CD4-positive, alpha-beta T cell treated with Interleukin-12 subunit alpha and Interleukin-12 subunit beta, for 1 hour (primary cell): Measurements from ENCODE around the gene LAYN.

ENCODE experiments used
- DNase-seq: peaks from one replicate; pipeline ENCODE4 v3.0.0-alpha.2; 2020

LAYN gene

DNA sequence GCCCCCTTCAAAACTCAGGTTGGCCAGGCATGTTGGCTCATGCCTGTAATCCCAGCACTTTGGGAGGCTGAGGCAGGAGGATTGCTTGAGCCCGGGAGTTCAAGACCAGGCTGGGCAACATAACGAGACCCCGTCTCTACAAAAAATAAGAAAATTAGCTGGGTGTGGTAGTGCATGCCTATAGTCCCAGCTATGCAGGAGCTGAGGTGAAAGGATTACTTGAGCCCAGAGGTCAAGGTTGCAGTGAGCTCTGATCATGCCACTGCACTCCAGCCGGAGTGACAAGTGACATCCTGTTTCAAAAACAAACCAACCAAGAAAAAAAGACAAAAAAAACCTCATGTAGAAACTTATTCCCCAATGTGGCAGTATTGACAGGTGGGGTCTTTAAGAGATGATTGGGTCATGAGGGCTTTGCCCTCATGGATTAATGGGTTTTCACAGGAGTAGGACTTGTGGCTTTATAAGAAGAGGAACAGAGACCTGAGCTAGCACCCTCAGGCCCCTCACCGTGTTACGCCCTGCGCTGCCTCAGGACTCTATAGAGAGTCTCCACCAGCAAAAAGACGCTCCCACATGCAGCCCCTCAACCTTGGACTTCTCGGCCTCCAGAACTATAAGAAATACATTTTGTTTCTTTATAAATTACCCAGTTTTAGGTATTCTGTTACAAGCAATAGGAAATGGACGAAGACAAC, 22.3 kb downstream of the LAYN start:
- DNase-seq: no peak

- peak; percentile 69 for DNase-seq
These were observed 24.7 kb downstream of the LAYN start for GRCh38 chr11:111565114-111565720.

GRCh38 chr11:111566324-111566723, 25.8 kb downstream of the LAYN start:
- no peak for DNase-seq

- no peak for DNase-seq
These were observed 29.0 kb downstream of the LAYN start for GRCh38 chr11:111569476-111569875.

DNA sequence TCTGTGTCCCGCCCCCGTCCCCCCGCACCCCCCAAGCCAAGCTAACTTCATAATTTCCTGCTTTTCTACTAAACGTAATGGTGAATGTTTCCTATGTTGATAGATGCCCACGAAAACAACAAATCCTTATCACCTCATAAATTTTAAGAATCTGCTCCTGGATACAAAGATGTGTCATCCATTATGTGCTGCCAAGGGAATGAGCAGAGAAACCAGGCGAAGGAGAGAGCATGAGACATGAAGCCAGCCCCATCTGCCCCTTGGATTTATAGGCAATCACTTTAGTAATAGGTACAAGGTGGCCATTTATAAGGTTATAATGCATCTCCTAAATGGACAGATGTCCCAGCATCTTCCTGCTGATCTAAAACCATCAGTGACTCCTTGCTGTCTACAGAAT, 30.3 kb downstream of the LAYN start:
- no peak for DNase-seq

DNA sequence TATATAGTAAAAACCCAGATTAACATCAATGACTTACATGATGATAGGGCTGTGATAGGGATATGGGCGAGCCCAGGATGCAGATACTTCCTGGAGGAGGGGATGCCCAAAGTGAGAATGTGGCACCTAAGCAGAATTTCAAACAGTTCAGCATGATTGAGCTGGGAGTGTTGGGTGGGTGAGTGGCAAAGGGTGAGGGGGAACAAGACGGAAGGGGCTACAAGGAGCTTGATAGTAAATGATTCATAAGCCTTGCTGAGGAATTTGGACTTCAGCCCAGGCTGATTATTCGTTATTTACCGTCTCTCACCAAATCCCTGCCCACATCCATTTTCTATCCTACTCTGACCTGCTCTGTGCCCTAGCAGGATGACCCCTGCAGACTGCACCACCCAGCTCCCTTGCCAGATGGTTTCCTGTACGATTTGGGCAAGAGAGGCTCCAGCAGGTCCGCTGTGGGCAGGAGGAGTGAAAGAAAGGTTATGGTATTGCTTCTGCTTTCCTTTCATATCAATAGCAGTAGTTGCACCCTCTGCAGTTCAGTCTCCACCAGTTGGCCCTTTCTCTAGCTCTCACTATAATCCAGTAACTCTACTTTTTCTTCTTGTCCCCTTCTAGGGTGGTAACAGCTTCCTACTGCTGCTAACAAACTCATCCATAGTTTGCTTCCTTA, 31.4 kb downstream of the LAYN start:
- DNase-seq: no peak

- DNase-seq: no peak
These were observed 32.1 kb downstream of the LAYN start for GRCh38 chr11:111572581-111572980.

- no peak for DNase-seq
These were observed 33.3 kb downstream of the LAYN start for GRCh38 chr11:111573821-111574249.

DNA sequence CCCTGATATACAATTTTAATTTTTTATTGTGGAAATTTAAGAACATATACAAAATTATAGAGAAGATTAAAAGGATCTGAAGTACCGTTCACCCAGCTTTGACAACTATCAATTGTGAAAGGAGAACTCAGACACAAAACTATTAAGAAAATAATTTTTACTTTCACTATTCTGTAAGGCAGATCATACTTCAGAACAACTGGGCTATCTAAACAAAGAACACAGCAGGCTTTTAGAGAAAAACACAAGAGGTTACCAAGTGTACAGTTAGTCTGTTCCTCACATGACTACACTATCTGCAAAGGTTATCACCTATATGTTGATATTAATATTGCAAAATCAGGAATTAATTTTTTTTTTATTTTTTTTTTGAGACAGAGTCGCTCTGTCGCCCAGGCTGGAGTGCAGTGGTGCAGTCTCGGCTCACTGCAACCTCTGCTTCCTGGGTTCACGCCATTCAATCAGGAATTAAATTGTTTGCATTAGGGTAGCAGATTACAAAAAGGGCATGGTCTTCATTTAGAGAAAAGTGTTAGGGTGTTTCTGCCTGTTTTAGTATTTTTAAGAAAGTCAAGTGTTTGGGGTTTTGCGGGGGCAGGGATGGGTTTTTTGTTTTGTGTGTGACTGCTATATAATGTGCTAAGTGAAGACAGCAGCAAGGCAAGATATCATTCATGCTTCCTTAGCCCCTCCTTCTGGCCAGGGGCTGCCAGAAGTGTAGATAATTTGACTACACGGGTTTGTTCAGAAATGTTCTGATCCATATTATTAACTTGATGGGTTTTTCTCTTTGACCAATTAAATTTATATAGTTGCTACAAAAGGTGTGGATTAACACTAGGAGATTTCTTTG, 34.1 kb downstream of the LAYN start:
- no peak for DNase-seq

DNA sequence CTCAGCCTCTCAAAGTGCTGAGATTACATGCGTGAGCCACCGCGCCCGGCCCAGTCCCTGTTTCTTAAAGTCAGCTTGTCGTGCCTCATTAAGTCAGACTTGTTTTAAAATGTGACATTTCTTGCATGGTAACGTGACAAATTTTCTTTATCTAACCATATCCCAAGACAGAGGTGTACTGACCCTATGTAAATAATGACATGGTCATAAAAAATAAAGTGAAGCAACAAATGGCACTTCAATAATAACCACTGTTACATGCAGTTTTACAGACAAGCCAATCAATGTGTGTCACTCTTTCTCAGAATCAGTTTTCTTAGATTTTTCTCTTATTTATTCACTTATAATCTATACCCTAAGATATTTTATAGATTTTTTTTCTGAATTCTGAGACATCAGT, 35.2 kb downstream of the LAYN start:
- no peak for DNase-seq

GRCh38 chr11:111577821-111578220, 37.3 kb downstream of the LAYN start:
- DNase-seq: no peak

GRCh38 chr11:111581341-111581740, 40.8 kb downstream of the LAYN start:
- DNase-seq: no peak

- no peak for DNase-seq
These were observed 41.6 kb downstream of the LAYN start for GRCh38 chr11:111582163-111582562.

- DNase-seq: no peak
These were observed 42.4 kb downstream of the LAYN start for GRCh38 chr11:111582881-111583280.

GRCh38 chr11:111585371-111585770, 44.9 kb downstream of the LAYN start:
- no peak for DNase-seq

DNA sequence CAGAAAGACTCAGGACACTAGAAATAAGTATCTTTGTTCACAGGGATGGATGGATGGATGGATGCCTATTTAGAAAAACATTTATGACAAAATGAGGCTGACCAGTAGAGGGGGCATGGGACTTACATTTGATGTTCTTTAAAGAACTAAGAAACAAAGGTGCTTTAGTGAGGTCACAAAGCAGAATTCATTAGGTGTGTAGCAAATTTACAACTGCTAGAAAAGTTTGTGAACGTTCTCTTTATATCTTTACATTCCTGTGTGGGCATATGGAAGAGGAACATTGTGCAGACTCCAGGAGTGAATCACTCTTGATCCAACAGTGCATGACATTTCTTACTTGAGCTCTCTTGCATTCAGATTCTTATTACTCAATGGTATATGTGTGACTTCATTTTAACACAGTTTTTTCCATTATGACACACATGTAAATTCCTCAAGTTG, 45.9 kb downstream of the LAYN start:
- peak; percentile 68 for DNase-seq

DNA sequence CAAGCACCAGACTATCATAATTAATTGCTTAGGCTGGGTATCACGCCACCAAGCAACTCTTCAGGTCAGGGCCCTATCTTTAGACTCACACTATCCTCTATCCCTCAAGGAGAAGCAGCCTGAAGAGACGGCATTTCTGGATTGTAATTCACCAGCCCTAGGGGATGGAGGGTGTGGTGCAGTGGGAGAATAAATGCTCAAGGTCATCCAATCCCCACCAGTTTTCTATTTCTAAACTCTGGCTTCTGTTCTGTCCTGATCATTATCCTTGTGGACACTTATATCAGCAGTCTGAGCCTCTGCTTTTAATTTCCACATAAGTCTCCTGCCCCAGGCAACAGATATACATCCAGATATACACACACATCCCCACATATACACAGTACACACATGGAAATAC, 48.6 kb downstream of the LAYN start:
- DNase-seq: no peak

- DNase-seq: no peak
These were observed 49.5 kb downstream of the LAYN start for GRCh38 chr11:111589886-111590499.

DNA sequence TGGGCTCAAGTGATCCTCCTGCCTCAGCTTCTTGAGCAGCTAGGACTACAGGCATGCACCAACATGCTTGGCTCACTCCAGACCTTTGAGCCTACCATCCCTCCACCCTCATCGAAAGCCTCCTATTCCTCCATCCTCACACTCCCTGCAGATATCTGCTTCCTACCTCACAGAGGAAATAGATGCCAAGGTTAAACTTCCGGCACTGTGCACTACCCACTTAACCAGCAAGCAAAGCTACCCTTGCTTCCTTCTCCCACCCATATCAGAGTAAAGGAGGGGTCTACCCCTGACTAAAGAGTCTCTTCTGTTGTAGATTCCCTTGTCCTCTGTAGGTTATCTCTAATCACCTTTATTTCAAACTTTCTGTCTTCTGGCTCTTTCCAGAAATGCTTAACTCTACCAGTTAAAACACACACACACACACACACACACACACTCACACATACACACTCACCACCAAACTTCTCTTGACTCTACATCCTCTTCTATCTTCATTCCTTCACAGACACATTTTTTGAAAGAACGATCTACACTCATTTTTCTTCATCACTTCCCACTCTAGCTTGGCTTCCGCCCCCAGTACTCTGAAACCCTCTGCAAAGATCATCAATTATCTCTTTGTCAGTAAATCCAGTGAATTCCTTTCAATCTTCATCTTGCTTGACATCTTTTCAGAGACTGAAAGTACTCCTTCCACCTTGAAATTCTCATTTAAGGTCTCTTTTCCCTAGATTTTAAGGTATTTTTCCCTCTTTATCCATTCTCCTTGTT, 50.9 kb downstream of the LAYN start:
- no peak for DNase-seq

- DNase-seq: no peak
These were observed 52.0 kb downstream of the LAYN start for GRCh38 chr11:111592491-111592890.

GRCh38 chr11:111596319-111596718, 55.8 kb downstream of the LAYN start:
- DNase-seq: no peak

- DNase-seq: no peak
These were observed 57.6 kb downstream of the LAYN start for GRCh38 chr11:111598148-111598547.
